GM23248 (cell line): ENCODE measurements around the gene CWC27. TPM values are rescaled to one million over a fixed set of nuclear protein-coding genes. Genes with fewer than 3 reads are reported as not detected.
"Not testable (repeated sequence)": the region's sequence is repeated elsewhere in the genome, so short reads cannot be mapped to it uniquely, and the experiment has no call there.

Source experiments
- DNase-seq: peaks from one replicate; pipeline ENCODE4 v3.0.0-alpha.2; 2015
- H2AFZ ChIP-seq: fragments of 200-600 bp; sonication (generic); 2 replicates; pipeline ENCODE4 v1.6.1; 2016; ENCODE audit warnings: antibody characterized with exemption
- H3F3A ChIP-seq: fragments of 200-600 bp; sonication (generic); 2 replicates; pipeline ENCODE4 v1.6.1; 2016; ENCODE audit warnings: mild to moderate bottlenecking, antibody characterized with exemption, mixed run types; ENCODE audit not compliant: insufficient read depth
- H3K27ac ChIP-seq: fragments of 200-600 bp; sonication (generic); 2 replicates; pipeline ENCODE4 v1.5.1; 2016; ENCODE audit warnings: mild to moderate bottlenecking
- H3K27me3 ChIP-seq: fragments of 200-600 bp; sonication (generic); replicated peaks from 2 replicates; pipeline ENCODE4 v1.6.1; 2016; ENCODE audit warnings: mild to moderate bottlenecking; ENCODE audit not compliant: insufficient read depth
- H3K36me3 ChIP-seq: fragments of 200-600 bp; sonication (generic); 2 replicates; pipeline ENCODE4 v1.6.1; 2016; ENCODE audit warnings: low read depth, mild to moderate bottlenecking
- H3K4me1 ChIP-seq: fragments of 200-600 bp; sonication (generic); 2 replicates; pipeline ENCODE4 v1.6.1; 2016; ENCODE audit warnings: mild to moderate bottlenecking; ENCODE audit not compliant: insufficient read depth
- H3K4me2 ChIP-seq: fragments of 200-600 bp; sonication (generic); one replicate; pipeline ENCODE4 v1.6.1; 2016; ENCODE audit warnings: mild to moderate bottlenecking; ENCODE audit not compliant: unreplicated experiment
- H3K4me3 ChIP-seq: fragments of 200-600 bp; sonication (generic); 2 replicates; pipeline ENCODE4 v1.5.1; 2016; ENCODE audit warnings: mild to moderate bottlenecking
- H3K79me2 ChIP-seq: fragments of 200-600 bp; sonication (generic); 2 replicates; pipeline ENCODE4 v1.6.1; 2016; ENCODE audit warnings: mild to moderate bottlenecking; ENCODE audit not compliant: insufficient read depth
- H3K9ac ChIP-seq: fragments of 200-600 bp; sonication (generic); 2 replicates; pipeline ENCODE4 v1.6.1; 2016; ENCODE audit warnings: mild to moderate bottlenecking
- H3K9me2 ChIP-seq: fragments of 200-600 bp; sonication (generic); 2 replicates; pipeline ENCODE4 v1.6.1; 2016; ENCODE audit warnings: mixed run types, mild to moderate bottlenecking, moderate library complexity; ENCODE audit not compliant: insufficient read depth
- H3K9me3 ChIP-seq: fragments of 200-600 bp; sonication (generic); one replicate; pipeline ENCODE4 v1.6.1; 2017; ENCODE audit warnings: low read depth
- H4K20me1 ChIP-seq: fragments of 200-600 bp; sonication (generic); 2 replicates; pipeline ENCODE4 v1.6.0; 2016; ENCODE audit not compliant: insufficient read depth
- EZH2 ChIP-seq: fragments of 200-600 bp; sonication (generic); IDR thresholded peaks from 2 replicates; pipeline ENCODE4 v1.6.1; 2018; ENCODE audit warnings: antibody characterized with exemption, mild to moderate bottlenecking; ENCODE audit not compliant: insufficient read depth, poor library complexity, severe bottlenecking
- EZH2phosphoT487 ChIP-seq: fragments of 200-600 bp; sonication (generic); IDR thresholded peaks from 2 replicates; pipeline ENCODE4 v1.6.1; 2018; ENCODE audit warnings: antibody characterized with exemption, moderate library complexity, mild to moderate bottlenecking, low read depth; ENCODE audit not compliant: insufficient read depth
- WGBS, 2 experiments: methylation state at CpG; one replicate each; pipeline ENCODE4 v1.1.6; 2015 to 2017; ENCODE audit warnings: low lambda C conversion rate in 2 of 2, low coverage in 1 of 2; ENCODE audit errors: missing lambda C conversion rate in 2 of 2; 5-methylcytosine and 5-hydroxymethylcytosine counted together
- in situ Hi-C: fragments of 300-500 bp; cut with MboI; formaldehyde crosslinking; loops from 2 replicates; pipeline ENCODE4 v1.15.0; 2020
- polyA plus RNA-seq: library from polyadenylated mRNA; unstranded; fragments of >200 nt; fragmentation: Nextera tagmentation; extraction: Ambion mirVana; gene quantifications from 2 replicates; pipeline ENCODE4 v1.2.1, GENCODE V29; 2016
- total RNA-seq: library from RNA; depleted of rRNA; stranded (reverse); fragments of >200 nt; shearing (Covaris generic); gene quantifications from 2 replicates; pipeline ENCODE4 v1.2.3, GENCODE V29; 2014

The CWC27 gene
- total and polyA plus RNA-seq, 2 experiments from 2014 or later: 22.7 to 30.5 TPM

DNA sequence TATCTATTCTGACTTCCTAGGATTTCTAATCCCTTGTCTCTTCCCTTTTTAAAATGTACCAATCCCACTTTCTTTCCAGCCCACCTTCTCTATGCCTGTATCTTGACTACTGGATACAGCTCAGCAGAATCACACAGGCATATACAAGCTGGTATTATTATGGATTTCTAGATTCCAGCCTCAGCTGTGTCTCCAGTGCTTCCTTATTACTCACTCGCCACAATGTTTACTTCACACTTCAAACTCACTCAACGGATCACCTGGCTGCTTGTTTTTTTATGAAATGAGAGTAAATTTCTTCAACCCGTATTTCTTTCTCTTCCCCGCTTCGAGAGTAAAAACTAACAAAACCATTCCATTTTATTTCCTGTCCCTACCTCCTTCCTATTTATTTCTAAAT is 38.8 kb downstream of the CWC27 start:
- Histone ChIP-seq H3K27me3 (no peaks in the 10 kb centered on the region), H3K27ac (no peak overlapping the region), H3K4me2 (no peak overlapping the region), H3K4me3 (no peak overlapping the region), H3K9me2 (no peaks in the 10 kb centered on the region), H4K20me1 (no peaks in the 10 kb centered on the region), H2AFZ (no peak overlapping the region), H3K9ac (no peak overlapping the region), H3K4me1 (peaks cover 9% of the 10 kb centered on the region), H3K79me2 (no peaks in the 10 kb centered on the region), H3F3A (peaks cover 7% of the 10 kb centered on the region; the same call in 1 of the 2 replicates), H3K36me3 (peaks cover 18% of the 10 kb centered on the region), H3K9me3 (no peaks in the 10 kb centered on the region)
- no peak for DNase-seq
- WGBS, 2 experiments: 84 to 91% methylated on average over 5 of the region's 5 CpGs
- in situ Hi-C loops: no loop called here
- no peak for TF ChIP-seq EZH2
- TF ChIP-seq EZH2phosphoT487: no peak

DNA sequence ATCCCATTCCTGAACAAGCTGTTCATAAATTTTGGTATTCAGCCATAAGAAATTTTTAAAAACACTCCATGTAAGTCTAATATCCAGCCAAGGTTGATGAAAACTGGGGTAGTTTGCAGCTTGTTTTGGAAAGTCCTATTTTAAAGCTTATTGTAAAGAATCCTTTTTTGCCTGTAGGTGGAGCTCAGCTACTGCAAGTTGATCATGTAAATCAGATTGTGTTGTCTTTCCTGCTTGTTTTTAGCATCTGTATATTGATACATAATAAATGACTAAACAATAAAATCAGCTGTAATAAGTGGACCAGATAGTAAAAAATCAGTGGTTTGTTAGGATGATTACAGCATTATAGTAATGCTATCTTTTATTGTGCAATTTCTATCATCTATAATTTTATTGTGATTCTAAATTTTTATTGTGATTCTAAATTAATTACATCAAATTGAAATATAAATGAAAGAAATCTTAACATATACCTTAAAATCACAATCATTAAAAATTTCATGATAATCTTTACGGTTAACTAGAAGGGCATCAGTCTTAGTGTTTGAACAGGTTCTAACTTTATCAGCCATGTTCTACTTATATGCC is 42.4 kb downstream of the CWC27 start:
- no peak overlapping the region for H3K9ac ChIP-seq
- peaks cover 10% of the 10 kb centered on the region for H3K36me3 ChIP-seq
- no peaks in the 10 kb centered on the region for H3K79me2 ChIP-seq
- H3K4me3 ChIP-seq: no peak overlapping the region
- peaks cover 7% of the 10 kb centered on the region; the same call in 1 of the 2 replicates for H3F3A ChIP-seq
- in situ Hi-C loops: loop anchor here (5.0 kb wide), 1 partner anchor 671 kb away; the partner anchor contains the start of gene ADAMTS6
- peak overlapping the region; percentile 26; the same call in 1 of the 2 replicates for H2AFZ ChIP-seq
- no peak overlapping the region for H3K27ac ChIP-seq
- 92 to 94% methylated on average over 1 of the region's 1 CpG for WGBS, 2 experiments
- H3K4me1 ChIP-seq: peaks cover 21% of the 10 kb centered on the region
- no peaks in the 10 kb centered on the region for H4K20me1 ChIP-seq
- TF ChIP-seq EZH2 (no peak), EZH2phosphoT487 (no peak)
- H3K27me3 ChIP-seq: no peaks in the 10 kb centered on the region
- H3K4me2 ChIP-seq: no peak overlapping the region
- no peaks in the 10 kb centered on the region for H3K9me3 ChIP-seq
- H3K9me2 ChIP-seq: no peaks in the 10 kb centered on the region
- DNase-seq: peak; percentile 77

DNA sequence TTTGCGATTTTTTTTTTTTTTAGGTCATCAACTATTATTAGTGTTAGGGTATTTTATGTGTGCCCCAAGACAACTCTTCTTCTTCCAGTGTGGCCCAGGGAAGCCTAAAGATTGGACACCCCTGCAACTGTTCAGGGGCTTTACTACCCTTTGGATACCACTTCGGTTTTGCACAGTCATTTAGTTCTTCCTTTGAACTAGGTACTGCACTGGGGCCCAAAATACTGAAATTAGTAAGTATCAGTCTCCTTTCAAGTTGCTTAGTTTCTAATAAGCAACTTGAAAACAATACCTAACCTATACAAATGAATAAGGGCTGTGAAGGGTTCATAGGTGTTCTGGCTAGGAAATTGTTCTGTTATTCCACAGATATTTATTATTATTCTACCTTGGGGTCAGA is 45.3 kb downstream of the CWC27 start:
- Histone ChIP-seq H3K27me3 (no peaks in the 10 kb centered on the region), H2AFZ (no peak overlapping the region), H3K27ac (no peak overlapping the region), H3K9ac (no peak overlapping the region), H4K20me1 (no peaks in the 10 kb centered on the region), H3K4me1 (peaks cover 21% of the 10 kb centered on the region), H3K9me2 (no peaks in the 10 kb centered on the region), H3K9me3 (no peaks in the 10 kb centered on the region), H3K4me3 (no peak overlapping the region), H3F3A (peaks cover 7% of the 10 kb centered on the region; the same call in 1 of the 2 replicates), H3K79me2 (no peaks in the 10 kb centered on the region), H3K4me2 (no peak overlapping the region), H3K36me3 (peaks cover 10% of the 10 kb centered on the region)
- DNase-seq: no peak
- TF ChIP-seq EZH2 (no peak), EZH2phosphoT487 (no peak)
- 95 to 100% methylated on average over 2 of the region's 2 CpGs for WGBS, 2 experiments
- in situ Hi-C loops: loop anchor here (5.0 kb wide), 1 partner anchor 668 kb away; the partner anchor contains the start of gene ADAMTS6

DNA sequence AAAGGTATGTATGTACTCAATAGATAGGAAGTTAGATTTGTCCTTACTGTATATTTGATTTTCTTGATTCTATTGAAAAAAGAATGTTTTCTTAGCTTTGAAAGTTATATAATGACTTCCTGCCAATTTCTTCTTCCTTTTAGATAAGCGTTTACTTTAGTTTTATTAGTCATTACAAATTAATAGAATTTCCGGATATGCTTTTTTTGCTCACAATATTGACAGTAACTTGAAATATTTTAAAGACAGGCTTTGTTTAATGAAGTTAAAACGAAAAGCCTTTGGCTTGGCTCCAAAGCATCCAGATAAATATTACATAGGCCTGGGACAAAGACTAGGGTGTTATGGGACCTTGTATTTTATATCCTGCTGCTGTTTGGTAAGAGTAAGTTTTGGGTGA is 49.5 kb downstream of the CWC27 start:
- no peak overlapping the region for H3K4me2 ChIP-seq
- no peaks in the 10 kb centered on the region for H4K20me1 ChIP-seq
- no peak overlapping the region for H3K9ac ChIP-seq
- in situ Hi-C loops: no loop called here
- TF ChIP-seq EZH2phosphoT487: no peak
- no peak for TF ChIP-seq EZH2
- H3F3A ChIP-seq: no peaks in the 10 kb centered on the region
- H3K27me3 ChIP-seq: no peaks in the 10 kb centered on the region
- no peaks in the 10 kb centered on the region for H3K36me3 ChIP-seq
- H3K9me3 ChIP-seq: no peaks in the 10 kb centered on the region
- H3K4me1 ChIP-seq: 0 out of 2 replicates have a peak, but pooled peaks cover 5% of the 10 kb centered on the region
- no peak for DNase-seq
- H3K4me3 ChIP-seq: no peak overlapping the region
- 78 to 83% methylated on average over 3 of the region's 3 CpGs for WGBS, 2 experiments
- no peaks in the 10 kb centered on the region for H3K79me2 ChIP-seq
- H2AFZ ChIP-seq: no peak overlapping the region
- H3K27ac ChIP-seq: no peak overlapping the region
- H3K9me2 ChIP-seq: no peaks in the 10 kb centered on the region

DNA sequence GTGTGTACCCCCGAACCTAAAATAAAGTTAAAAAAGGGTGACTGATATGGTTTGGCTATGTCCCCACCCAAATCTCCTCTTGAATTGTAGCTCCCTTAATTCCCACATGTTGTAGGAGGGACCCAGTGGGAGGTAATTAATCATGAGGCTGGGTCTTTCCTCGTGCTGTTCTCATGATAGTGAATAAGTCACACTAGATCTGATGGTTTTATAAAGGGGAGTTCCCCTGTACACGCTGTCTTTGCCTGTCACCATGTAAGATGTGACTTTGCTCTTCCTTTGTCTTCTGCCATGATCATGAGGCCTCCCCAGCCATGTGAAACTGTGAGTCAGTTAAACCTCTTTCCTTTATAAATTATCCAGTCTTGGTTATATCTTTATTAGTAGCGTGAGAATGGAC is 50.6 kb downstream of the CWC27 start:
- DNase-seq, H3K27ac ChIP-seq, H3F3A ChIP-seq, H3K36me3 ChIP-seq, H3K4me1 ChIP-seq, H2AFZ ChIP-seq, H3K27me3 ChIP-seq, H4K20me1 ChIP-seq, in situ Hi-C loops, H3K9me3 ChIP-seq, H3K9ac ChIP-seq, H3K9me2 ChIP-seq, H3K4me2 ChIP-seq, H3K4me3 ChIP-seq, H3K79me2 ChIP-seq: not testable (repeated sequence)
- 83 to 89% methylated on average over 4 of the region's 4 CpGs for WGBS, 2 experiments
